ENCODE measurements around the gene P3H3.

Gene P3H3

GRCh38 chr12:6780573-6780972 is 47.6 kb upstream of the P3H3 start:
- H2AFZ ChIP-seq (ENCODE audit: low read depth, low read length), result no peak overlapping the region; the same call in 1 of the 2 replicates
- no peak overlapping the region for H3K27ac ChIP-seq (ENCODE audit: low read length)
- no peaks in the 10 kb centered on the region for H3K79me2 ChIP-seq (ENCODE audit: low read length)
- H3K4me1 ChIP-seq (ENCODE audit: low read length), result peaks cover 33% of the 10 kb centered on the region
- TF ChIP-seq CTCF (IDR thresholded peaks at IDR 0.05; ENCODE audit: low read depth, low read length) (no peak), EZH2phosphoT487 (IDR thresholded peaks at IDR 0.05; ENCODE audit: low read depth) (no peak)
- no peaks in the 10 kb centered on the region for H3K9me3 ChIP-seq (ENCODE audit: insufficient read depth, low read length)
- no peak overlapping the region for H3K4me3 ChIP-seq (ENCODE audit: low read length)
- H4K20me1 ChIP-seq (ENCODE audit: insufficient read depth, low read length), result no peaks in the 10 kb centered on the region
- H3K4me2 ChIP-seq (ENCODE audit: low read length), result no peak overlapping the region
- peaks cover 22% of the 10 kb centered on the region for H3K27me3 ChIP-seq (ENCODE audit: low read depth, low read length)
- H3K9ac ChIP-seq (ENCODE audit: low read length), result no peak overlapping the region
- no peaks in the 10 kb centered on the region for H3K36me3 ChIP-seq (replicated peaks; ENCODE audit: low read depth, low read length)

DNA sequence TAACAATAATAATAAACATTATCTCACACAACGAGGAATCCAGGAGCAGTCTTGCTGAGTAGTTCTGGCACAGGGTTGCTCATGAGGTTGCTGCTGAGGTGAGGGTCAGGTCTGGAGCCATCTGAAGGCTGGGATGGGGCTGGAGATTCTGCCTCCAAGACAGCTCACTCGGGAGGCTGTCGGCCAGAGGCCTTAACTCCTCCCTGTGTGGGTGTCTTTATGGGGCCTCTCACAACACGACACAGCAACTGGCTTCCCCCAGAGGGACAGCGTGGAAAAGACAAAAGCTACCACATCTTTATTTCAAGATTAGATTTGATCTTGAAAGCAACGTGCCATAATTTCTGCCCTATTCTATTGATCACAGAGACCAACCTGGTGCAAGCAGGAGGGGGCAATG is 46.1 kb upstream of the P3H3 start:
- Histone ChIP-seq H3K4me1 (ENCODE audit: low read length) (peaks cover 21% of the 10 kb centered on the region), H4K20me1 (ENCODE audit: insufficient read depth, low read length) (no peaks in the 10 kb centered on the region), H3K4me2 (ENCODE audit: low read length) (no peak overlapping the region), H3K4me3 (ENCODE audit: low read length) (no peak overlapping the region), H3K36me3 (replicated peaks; ENCODE audit: low read depth, low read length) (no peaks in the 10 kb centered on the region), H2AFZ (ENCODE audit: low read depth, low read length) (0 out of 2 replicates have a peak overlapping the region, but pooled peaks have one; percentile 19), H3K79me2 (ENCODE audit: low read length) (no peaks in the 10 kb centered on the region), H3K9ac (ENCODE audit: low read length) (no peak overlapping the region), H3K27ac (ENCODE audit: low read length) (no peak overlapping the region), H3K27me3 (ENCODE audit: low read depth, low read length) (peaks cover 11% of the 10 kb centered on the region), H3K9me3 (ENCODE audit: insufficient read depth, low read length) (no peaks in the 10 kb centered on the region)
- TF ChIP-seq EZH2phosphoT487 (IDR thresholded peaks at IDR 0.05; ENCODE audit: low read depth) (no peak), CTCF (IDR thresholded peaks at IDR 0.05; ENCODE audit: low read depth, low read length) (no peak)

DNA sequence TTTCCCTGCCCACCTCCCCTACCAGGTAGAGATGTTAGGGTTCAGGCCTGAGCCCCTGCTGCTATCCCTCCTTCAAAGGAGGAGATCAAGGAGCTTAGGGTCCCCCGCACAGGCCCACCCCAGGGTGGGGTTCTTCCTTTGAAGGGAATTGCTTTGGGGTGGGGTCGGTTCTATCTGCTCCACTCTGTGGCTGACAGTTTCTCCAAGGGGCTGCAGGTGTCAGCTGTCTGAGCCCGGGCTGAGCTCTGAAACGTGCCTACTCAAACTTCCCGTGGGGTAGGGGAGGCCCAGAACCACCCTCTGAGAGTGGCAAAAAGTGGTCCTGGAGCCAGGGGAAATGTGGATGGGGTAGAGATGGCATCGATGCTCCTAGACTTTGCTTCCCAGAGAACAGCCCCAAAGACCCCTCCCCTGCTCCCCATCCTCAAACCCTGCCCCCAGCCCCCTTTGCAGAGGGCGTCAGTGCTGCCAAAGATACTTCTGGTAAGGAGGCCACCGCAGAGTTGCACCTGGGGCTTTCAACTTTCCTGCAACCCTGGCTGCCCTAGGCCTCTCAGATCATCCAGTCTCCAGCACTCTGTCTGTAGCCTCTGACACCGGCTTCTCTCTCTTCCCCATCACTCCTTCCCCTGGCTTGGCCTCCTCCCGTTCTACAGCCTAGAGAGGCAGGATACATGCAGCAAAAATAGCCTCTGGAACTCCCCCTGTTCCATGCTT is 45.2 kb upstream of the P3H3 start:
- Histone ChIP-seq H3K36me3 (replicated peaks; ENCODE audit: low read depth, low read length) (no peaks in the 10 kb centered on the region), H3K4me2 (ENCODE audit: low read length) (no peak overlapping the region), H3K27me3 (ENCODE audit: low read depth, low read length) (peaks cover 2% of the 10 kb centered on the region), H3K27ac (ENCODE audit: low read length) (no peak overlapping the region), H3K4me3 (ENCODE audit: low read length) (no peak overlapping the region), H3K4me1 (ENCODE audit: low read length) (peaks cover 17% of the 10 kb centered on the region), H3K79me2 (ENCODE audit: low read length) (no peaks in the 10 kb centered on the region), H4K20me1 (ENCODE audit: insufficient read depth, low read length) (no peaks in the 10 kb centered on the region), H2AFZ (ENCODE audit: low read depth, low read length) (no peak overlapping the region), H3K9ac (ENCODE audit: low read length) (no peak overlapping the region), H3K9me3 (ENCODE audit: insufficient read depth, low read length) (no peaks in the 10 kb centered on the region)
- no peak for TF ChIP-seq CTCF (IDR thresholded peaks at IDR 0.05; ENCODE audit: low read depth, low read length)
- no peak for TF ChIP-seq EZH2phosphoT487 (IDR thresholded peaks at IDR 0.05; ENCODE audit: low read depth)

DNA sequence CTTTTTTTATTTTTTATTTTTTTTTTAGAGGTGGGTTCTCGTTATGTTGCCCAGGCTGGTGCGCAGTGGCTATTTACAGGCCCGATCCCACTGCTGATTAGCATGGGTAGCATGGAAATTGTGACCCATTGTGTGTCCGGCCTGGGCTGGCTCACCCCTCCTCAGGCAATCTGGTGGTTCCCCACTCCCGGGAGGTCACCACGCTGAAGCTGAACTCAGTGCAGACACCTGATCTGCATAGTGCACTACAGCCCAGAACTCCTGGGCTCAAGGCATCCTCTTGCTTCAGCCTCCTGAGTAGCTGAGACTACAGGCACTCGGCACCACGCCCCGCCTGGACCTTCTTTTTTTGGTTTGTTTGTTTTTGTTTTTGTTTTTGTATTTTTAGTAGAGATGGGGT is 44.4 kb upstream of the P3H3 start:
- Histone ChIP-seq H3K79me2 (ENCODE audit: low read length) (no peaks in the 10 kb centered on the region), H3K36me3 (replicated peaks; ENCODE audit: low read depth, low read length) (no peaks in the 10 kb centered on the region), H3K27me3 (ENCODE audit: low read depth, low read length) (no peaks in the 10 kb centered on the region), H3K4me3 (ENCODE audit: low read length) (no peak overlapping the region), H4K20me1 (ENCODE audit: insufficient read depth, low read length) (no peaks in the 10 kb centered on the region), H3K4me1 (ENCODE audit: low read length) (peaks cover 11% of the 10 kb centered on the region), H2AFZ (ENCODE audit: low read depth, low read length) (no peak overlapping the region), H3K27ac (ENCODE audit: low read length) (no peak overlapping the region), H3K4me2 (ENCODE audit: low read length) (no peak overlapping the region), H3K9ac (ENCODE audit: low read length) (no peak overlapping the region), H3K9me3 (ENCODE audit: insufficient read depth, low read length) (no peaks in the 10 kb centered on the region)
- TF ChIP-seq CTCF (IDR thresholded peaks at IDR 0.05; ENCODE audit: low read depth, low read length), result no peak
- TF ChIP-seq EZH2phosphoT487 (IDR thresholded peaks at IDR 0.05; ENCODE audit: low read depth), result no peak

All from OCI-LY3 (cell line).